SU-DHL-6 (cell line): ENCODE results near the gene OR5AU1.
"Not testable (repeated sequence)": the region's sequence is repeated elsewhere in the genome, so short reads cannot be mapped to it uniquely, and the experiment has no call there.

ENCODE experiments used
- H2AFZ ChIP-seq: fragments of 200-600 bp; sonication (generic); 2 replicates; pipeline ENCODE4 v1.6.1; 2014; ENCODE audit warnings: low read depth, mild to moderate bottlenecking, moderate library complexity, mixed read lengths, antibody characterized with exemption, low read length; ENCODE audit not compliant: severe bottlenecking
- H3F3A ChIP-seq: fragments of 200-600 bp; shearing (Covaris generic); 2 replicates; pipeline ENCODE4 v1.6.0; 2016; ENCODE audit warnings: antibody characterized with exemption, mild to moderate bottlenecking; ENCODE audit not compliant: insufficient read depth
- H3K27ac ChIP-seq: fragments of 200-600 bp; sonication (generic); 2 replicates; pipeline ENCODE4 v1.5.1; 2016; ENCODE audit warnings: low read depth, mild to moderate bottlenecking, low read length, moderate library complexity, mixed read lengths
- H3K27me3 ChIP-seq: fragments of 200-600 bp; sonication (generic), shearing (Covaris generic); 2 replicates; pipeline ENCODE4 v1.6.0; 2014; ENCODE audit warnings: mild to moderate bottlenecking, low read length
- H3K36me3 ChIP-seq: fragments of 200-600 bp; sonication (generic); 2 replicates; pipeline ENCODE4 v1.6.1; 2014; ENCODE audit warnings: mild to moderate bottlenecking, low read length, mixed read lengths
- H3K4me2 ChIP-seq: fragments of 300-600, 200-600 bp; shearing (Covaris generic), sonication (generic); 2 replicates; pipeline ENCODE4 v1.6.0; 2014; ENCODE audit warnings: low read length, low read depth, mild to moderate bottlenecking; ENCODE audit not compliant: poor library complexity, severe bottlenecking
- H3K4me3 ChIP-seq: fragments of 200-600 bp; sonication (generic); 2 replicates; pipeline ENCODE4 v1.5.1; 2014; ENCODE audit warnings: antibody characterized with exemption, low read length, mild to moderate bottlenecking, mixed read lengths; ENCODE audit not compliant: insufficient read depth, poor library complexity, severe bottlenecking
- H3K79me2 ChIP-seq: fragments of 200-600 bp; sonication (generic); 2 replicates; pipeline ENCODE4 v1.6.1; 2014; ENCODE audit warnings: mild to moderate bottlenecking, low read length, moderate library complexity; ENCODE audit not compliant: insufficient read depth
- H3K9ac ChIP-seq: fragments of 200-600 bp; sonication (generic); 2 replicates; pipeline ENCODE4 v1.7.0; 2014; ENCODE audit warnings: mild to moderate bottlenecking, low read length
- H3K9me2 ChIP-seq: fragments of 200-600 bp; sonication (generic); replicated peaks from 2 replicates; pipeline ENCODE4 v1.6.1; 2014; ENCODE audit warnings: low read length; ENCODE audit not compliant: insufficient read depth
- H3K9me3 ChIP-seq: fragments of 200-600 bp; sonication (generic); 2 replicates; pipeline ENCODE4 v1.6.1; 2014; ENCODE audit warnings: low read length, mixed read lengths; ENCODE audit not compliant: insufficient read depth
- H4K20me1 ChIP-seq: fragments of 200-600 bp; sonication (generic); 2 replicates; pipeline ENCODE4 v1.6.1; 2014; ENCODE audit warnings: low read depth, mild to moderate bottlenecking, antibody characterized with exemption, low read length, moderate library complexity, mixed read lengths
- CTCF ChIP-seq: fragments of 200-600 bp; sonication (generic); IDR thresholded peaks from one replicate; pipeline ENCODE4 v1.5.1; 2017; ENCODE audit warnings: antibody characterized with exemption, mild to moderate bottlenecking, low read length, moderate library complexity; ENCODE audit not compliant: insufficient read depth, poor library complexity, severe bottlenecking
- EZH2phosphoT487 ChIP-seq: fragments of 200-600 bp; sonication (generic), shearing (Covaris generic); conservative IDR thresholded peaks from 2 replicates; pipeline ENCODE4 v1.6.1; 2018; ENCODE audit warnings: mild to moderate bottlenecking, antibody characterized with exemption, low read length, moderate library complexity, mixed read lengths

The OR5AU1 gene

GRCh38 chr14:21162081-21162480 lies 6.2 kb upstream of the OR5AU1 start:
- peaks cover under 1% of the 10 kb centered on the region; the same call in 1 of the 2 replicates for H3K27me3 ChIP-seq
- H3K9ac ChIP-seq, result no peak overlapping the region
- no peaks in the 10 kb centered on the region for H3F3A ChIP-seq
- no peak overlapping the region for H2AFZ ChIP-seq
- no peak overlapping the region for H3K4me2 ChIP-seq
- H4K20me1 ChIP-seq, result no peaks in the 10 kb centered on the region
- H3K27ac ChIP-seq, result no peak overlapping the region
- no peaks in the 10 kb centered on the region for H3K79me2 ChIP-seq
- no peak overlapping the region for H3K4me3 ChIP-seq
- H3K9me2 ChIP-seq, result no peaks in the 10 kb centered on the region
- TF ChIP-seq CTCF (no peak), EZH2phosphoT487 (no peak)
- H3K36me3 ChIP-seq, result no peaks in the 10 kb centered on the region
- H3K9me3 ChIP-seq, result no peaks in the 10 kb centered on the region

GRCh38 chr14:21160061-21160610 lies 4.3 kb upstream of the OR5AU1 start:
- Histone ChIP-seq H3K9ac (no peak overlapping the region), H4K20me1 (no peaks in the 10 kb centered on the region), H3K79me2 (no peaks in the 10 kb centered on the region), H3K4me2 (no peak overlapping the region), H3K36me3 (no peaks in the 10 kb centered on the region), H3F3A (no peaks in the 10 kb centered on the region), H3K27me3 (peaks cover 3% of the 10 kb centered on the region; the same call in 1 of the 2 replicates), H2AFZ (no peak overlapping the region), H3K9me2 (no peaks in the 10 kb centered on the region), H3K9me3 (no peaks in the 10 kb centered on the region), H3K27ac (no peak overlapping the region), H3K4me3 (no peak overlapping the region)
- TF ChIP-seq CTCF (no peak), EZH2phosphoT487 (no peak)

GRCh38 chr14:21158175-21158574 lies 2.3 kb upstream of the OR5AU1 start:
- H3K36me3 ChIP-seq, H3K27ac ChIP-seq, H3K9me3 ChIP-seq, H3K27me3 ChIP-seq, H3K4me2 ChIP-seq, H4K20me1 ChIP-seq, H3K9me2 ChIP-seq, H2AFZ ChIP-seq, H3K4me3 ChIP-seq, H3F3A ChIP-seq, H3K9ac ChIP-seq, H3K79me2 ChIP-seq: not testable (repeated sequence)

- Histone ChIP-seq H3K4me2 (no peak overlapping the region), H3K27ac (no peak overlapping the region), H4K20me1 (no peaks in the 10 kb centered on the region), H3K79me2 (no peaks in the 10 kb centered on the region), H3K27me3 (no peaks in the 10 kb centered on the region), H3F3A (no peaks in the 10 kb centered on the region), H3K4me3 (no peak overlapping the region), H2AFZ (no peak overlapping the region), H3K9ac (no peak overlapping the region), H3K9me2 (no peaks in the 10 kb centered on the region), H3K36me3 (no peaks in the 10 kb centered on the region), H3K9me3 (peaks cover 7% of the 10 kb centered on the region; the same call in 1 of the 2 replicates)
- no peak for TF ChIP-seq CTCF
- TF ChIP-seq EZH2phosphoT487, result no peak
Observed at GRCh38 chr14:21149641-21150367, 6.1 kb downstream of the OR5AU1 start.
